OCI-LY3 (cell line): ENCODE data around the gene SH2D1A.

Experiments
- CTCF ChIP-seq: fragments of 200-600, 300-600 bp; sonication (generic); IDR thresholded peaks from 2 replicates; pipeline ENCODE4 v1.5.1; 2014; ENCODE audit warnings: antibody characterized with exemption, low read length, low read depth
- EZH2phosphoT487 ChIP-seq: fragments of 200-600 bp; shearing (Covaris generic); IDR thresholded peaks from 2 replicates; pipeline ENCODE4 v1.6.1; 2018; ENCODE audit warnings: antibody characterized with exemption, mixed run types, low read depth

GRCh38 chrX:124300405-124300804, 46.0 kb upstream of the SH2D1A start:
- TF ChIP-seq EZH2phosphoT487 (no peak), CTCF (no peak)
